Activated B cell treated with CpG ODN at 0.5 μM for 24 hours (primary cell): ENCODE data around the gene VAMP8. TPM values are rescaled to one million over a fixed set of nuclear protein-coding genes. Genes with fewer than 3 reads are reported as not detected.
"Not testable (repeated sequence)": the region's sequence is repeated elsewhere in the genome, so short reads cannot be mapped to it uniquely, and the experiment has no call there.

ENCODE experiments used
- ATAC-seq: fragments of 200-7000 bp; cut with Tn5 transposase; one replicate; pipeline ENCODE4 v1.10.0; 2021; ENCODE audit warnings: low read depth, mild to moderate bottlenecking, moderate library complexity
- CTCF ChIA-PET: fragments of 350-600 bp; sonication (Branson Sonifier 250); formaldehyde crosslinking; loops from one replicate; lab custom pipeline; 2021; ENCODE audit warnings: antibody characterized with exemption; lab: Charles Lee
- POLR2A ChIA-PET: fragments of 350-600 bp; sonication (Branson Sonifier 250); formaldehyde crosslinking; loops from one replicate; lab custom pipeline; 2021; ENCODE audit warnings: antibody characterized with exemption; lab: Charles Lee
- DNase-seq: peaks from one replicate; pipeline ENCODE4 v3.0.0; 2022
- H3K27ac Mint-ChIP-seq: one replicate; pipeline ENCODE4 v1.8.0; 2020; ENCODE audit warnings: mixed read lengths
- H3K27me3 Mint-ChIP-seq: one replicate; pipeline ENCODE4 v1.8.0; 2021; ENCODE audit warnings: mixed read lengths
- H3K36me3 Mint-ChIP-seq: one replicate; pipeline ENCODE4 v1.8.0; 2021; ENCODE audit warnings: low read depth, mixed read lengths
- H3K4me1 Mint-ChIP-seq: one replicate; pipeline ENCODE4 v1.8.0; 2021; ENCODE audit warnings: mixed read lengths
- H3K4me3 Mint-ChIP-seq: one replicate; pipeline ENCODE4 v1.8.0; 2020; ENCODE audit warnings: mild to moderate bottlenecking, mixed read lengths
- H3K9me3 Mint-ChIP-seq: one replicate; pipeline ENCODE4 v1.8.0; 2020; ENCODE audit warnings: mixed read lengths
- CTCF ChIP-seq: fragments of 200-600 bp; IDR thresholded peaks from one replicate; pipeline ENCODE4 v1.8.0; 2022; ENCODE audit warnings: antibody characterized with exemption, mild to moderate bottlenecking
- intact Hi-C: fragments of 100-400 bp; cut with micrococcal nuclease; formaldehyde crosslinking; loops from one replicate; pipeline ENCODE4 v1.15.1; 2024
- total RNA-seq: library from RNA; stranded (reverse); gene quantifications from 2 replicates; pipeline ENCODE4 v1.2.3, GENCODE V29; 2022

Gene VAMP8
- total RNA-seq, 1 donor from 2014 or later = 128 TPM

- ATAC-seq (no peak), DNase-seq (no peak)
- POLR2A ChIA-PET = interaction anchor here (0.9 to 8.1 kb wide), 5 partner anchors 12 to 215 kb away, joined by 9 to 137 read pairs (median 84); partner anchors contain the start of genes GGCX and SH2D6
- peaks cover 81% of the 10 kb centered on the region for H3K36me3 Mint-ChIP-seq
- H3K27ac Mint-ChIP-seq = peak overlapping the region; percentile 8
- H3K4me1 Mint-ChIP-seq = peaks cover 42% of the 10 kb centered on the region
- no peaks in the 10 kb centered on the region for H3K9me3 Mint-ChIP-seq
- CTCF ChIA-PET = interaction anchor here (1.0 to 6.0 kb wide), 5 partner anchors 9 to 153 kb away, joined by 4 to 52 read pairs (median 6); partner anchors contain the start of gene SH2D6
- H3K4me3 Mint-ChIP-seq = no peak overlapping the region
- intact Hi-C loops = no loop called here
- TF ChIP-seq CTCF = no peak
- no peaks in the 10 kb centered on the region for H3K27me3 Mint-ChIP-seq
Observed at GRCh38 chr2:85541753-85542457, 35.5 kb upstream of the VAMP8 start.

GRCh38 chr2:85542777-85543176, 34.6 kb upstream of the VAMP8 start:
- CTCF ChIA-PET = interaction anchor here (2.1 to 6.0 kb wide), 3 partner anchors 9 to 151 kb away, joined by 5 to 52 read pairs (median 21); partner anchors contain the start of gene SH2D6
- DNase-seq = no peak
- intact Hi-C loops = no loop called here
- Mint-ChIP-seq H3K9me3 (no peaks in the 10 kb centered on the region), H3K4me3 (no peak overlapping the region), H3K4me1 (peaks cover 38% of the 10 kb centered on the region), H3K36me3 (peaks cover 86% of the 10 kb centered on the region), H3K27ac (peak overlapping the region; percentile 33), H3K27me3 (no peaks in the 10 kb centered on the region)
- no peak for TF ChIP-seq CTCF
- POLR2A ChIA-PET = interaction anchor here (1.0 to 7.5 kb wide), 2 partner anchors 11 to 17 kb away, joined by 3 to 84 read pairs; no protein-coding TSS in a partner anchor
- ATAC-seq = no peak

- Mint-ChIP-seq H3K36me3 (peaks cover 88% of the 10 kb centered on the region), H3K4me1 (peaks cover 34% of the 10 kb centered on the region)
- ATAC-seq, H3K27me3 Mint-ChIP-seq, H3K9me3 Mint-ChIP-seq, DNase-seq, H3K27ac Mint-ChIP-seq, intact Hi-C loops, H3K4me3 Mint-ChIP-seq: not testable (repeated sequence)
- CTCF ChIA-PET = interaction anchor here (0.7 to 6.0 kb wide), 3 partner anchors 7 to 662 kb away, joined by 3 to 52 read pairs (median 3); no protein-coding TSS in a partner anchor
- POLR2A ChIA-PET = interaction anchor here (0.6 to 7.5 kb wide), 5 partner anchors 9 to 153 kb away, joined by 3 to 84 read pairs (median 5); partner anchors contain the start of gene SH2D6
Observed at GRCh38 chr2:85544254-85544691, 33.1 kb upstream of the VAMP8 start.

- ATAC-seq, H3K27me3 Mint-ChIP-seq, H3K27ac Mint-ChIP-seq, intact Hi-C loops, H3K9me3 Mint-ChIP-seq, DNase-seq, H3K4me3 Mint-ChIP-seq: not testable (repeated sequence)
- Mint-ChIP-seq H3K4me1 (peaks cover 31% of the 10 kb centered on the region), H3K36me3 (peaks cover 90% of the 10 kb centered on the region)
- ChIA-PET POLR2A (interaction anchor here (0.6 to 3.7 kb wide), 7 partner anchors 15 to 170 kb away, joined by 3 to 16 read pairs (median 4); partner anchors contain the start of genes RNF181 and SH2D6), CTCF (interaction anchor here (0.7 kb wide), 1 partner anchor 663 kb away, joined by 3 read pairs; no protein-coding TSS in a partner anchor)
Observed at GRCh38 chr2:85544915-85545779, 32.2 kb upstream of the VAMP8 start.

- H3K4me3 Mint-ChIP-seq = no peak overlapping the region
- intact Hi-C loops = no loop called here
- no peaks in the 10 kb centered on the region for H3K9me3 Mint-ChIP-seq
- ChIA-PET CTCF (no interaction called here), POLR2A (interaction anchor here (0.6 to 3.7 kb wide), 6 partner anchors 15 to 171 kb away, joined by 3 to 16 read pairs (median 4); partner anchors contain the start of genes GGCX, RNF181 and SH2D6)
- DNase-seq (no peak), ATAC-seq (no peak)
- no peak overlapping the region for H3K27ac Mint-ChIP-seq
- peaks cover 89% of the 10 kb centered on the region for H3K36me3 Mint-ChIP-seq
- peaks cover 24% of the 10 kb centered on the region for H3K4me1 Mint-ChIP-seq
- no peaks in the 10 kb centered on the region for H3K27me3 Mint-ChIP-seq
- TF ChIP-seq CTCF = no peak
Observed at GRCh38 chr2:85545780-85546240, 31.6 kb upstream of the VAMP8 start.
